ENCODE measurements around the gene TEKT5.

Gene TEKT5

DNA sequence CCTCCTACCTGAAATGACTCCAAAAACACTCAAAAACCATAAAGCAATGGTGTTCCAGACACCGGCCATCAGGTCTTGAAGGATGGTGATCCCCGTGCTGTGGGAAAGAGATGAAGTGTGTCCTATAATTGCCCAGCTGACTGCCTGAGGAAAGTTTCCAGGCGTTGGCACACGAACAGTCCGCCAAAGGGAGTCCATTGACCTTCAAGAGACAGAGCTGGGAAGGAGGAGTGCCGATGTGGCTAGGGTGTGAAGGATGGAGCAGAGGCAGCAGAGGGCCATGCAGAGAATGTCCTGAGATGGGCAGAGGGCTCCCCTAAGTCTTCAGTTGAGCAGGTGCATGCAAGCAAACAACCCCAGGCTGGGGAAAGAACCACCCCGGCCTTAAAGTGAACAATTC lies 37.1 kb upstream of the TEKT5 start:
- H4K20me1 ChIP-seq (ENCODE audit: insufficient read depth, low read length): no peaks in the 10 kb centered on the region
- no peak overlapping the region for H3K27ac ChIP-seq (ENCODE audit: low read length)
- peaks cover 25% of the 10 kb centered on the region for H3K4me1 ChIP-seq (ENCODE audit: low read length)
- H3K9ac ChIP-seq (ENCODE audit: low read length): no peak overlapping the region
- H3K27me3 ChIP-seq (ENCODE audit: low read depth, low read length): peaks cover 7% of the 10 kb centered on the region; the same call in 1 of the 2 replicates
- no peak overlapping the region for H2AFZ ChIP-seq (ENCODE audit: low read depth, low read length)
- TF ChIP-seq, protein P1, sequence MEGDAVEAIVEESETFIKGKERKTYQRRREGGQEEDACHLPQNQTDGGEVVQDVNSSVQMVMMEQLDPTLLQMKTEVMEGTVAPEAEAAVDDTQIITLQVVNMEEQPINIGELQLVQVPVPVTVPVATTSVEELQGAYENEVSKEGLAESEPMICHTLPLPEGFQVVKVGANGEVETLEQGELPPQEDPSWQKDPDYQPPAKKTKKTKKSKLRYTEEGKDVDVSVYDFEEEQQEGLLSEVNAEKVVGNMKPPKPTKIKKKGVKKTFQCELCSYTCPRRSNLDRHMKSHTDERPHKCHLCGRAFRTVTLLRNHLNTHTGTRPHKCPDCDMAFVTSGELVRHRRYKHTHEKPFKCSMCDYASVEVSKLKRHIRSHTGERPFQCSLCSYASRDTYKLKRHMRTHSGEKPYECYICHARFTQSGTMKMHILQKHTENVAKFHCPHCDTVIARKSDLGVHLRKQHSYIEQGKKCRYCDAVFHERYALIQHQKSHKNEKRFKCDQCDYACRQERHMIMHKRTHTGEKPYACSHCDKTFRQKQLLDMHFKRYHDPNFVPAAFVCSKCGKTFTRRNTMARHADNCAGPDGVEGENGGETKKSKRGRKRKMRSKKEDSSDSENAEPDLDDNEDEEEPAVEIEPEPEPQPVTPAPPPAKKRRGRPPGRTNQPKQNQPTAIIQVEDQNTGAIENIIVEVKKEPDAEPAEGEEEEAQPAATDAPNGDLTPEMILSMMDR (IDR thresholded peaks at IDR 0.05; ENCODE audit: low read depth, low read length): no peak
- no peak for TF ChIP-seq EZH2phosphoT487 (IDR thresholded peaks at IDR 0.05; ENCODE audit: low read depth)
- H3K9me3 ChIP-seq (ENCODE audit: insufficient read depth, low read length): no peaks in the 10 kb centered on the region
- H3K4me2 ChIP-seq (ENCODE audit: low read length): no peak overlapping the region
- H3K4me3 ChIP-seq (ENCODE audit: low read length): no peak overlapping the region
- H3K79me2 ChIP-seq (ENCODE audit: low read length): no peaks in the 10 kb centered on the region
- H3K36me3 ChIP-seq (replicated peaks; ENCODE audit: low read depth, low read length): no peaks in the 10 kb centered on the region

DNA sequence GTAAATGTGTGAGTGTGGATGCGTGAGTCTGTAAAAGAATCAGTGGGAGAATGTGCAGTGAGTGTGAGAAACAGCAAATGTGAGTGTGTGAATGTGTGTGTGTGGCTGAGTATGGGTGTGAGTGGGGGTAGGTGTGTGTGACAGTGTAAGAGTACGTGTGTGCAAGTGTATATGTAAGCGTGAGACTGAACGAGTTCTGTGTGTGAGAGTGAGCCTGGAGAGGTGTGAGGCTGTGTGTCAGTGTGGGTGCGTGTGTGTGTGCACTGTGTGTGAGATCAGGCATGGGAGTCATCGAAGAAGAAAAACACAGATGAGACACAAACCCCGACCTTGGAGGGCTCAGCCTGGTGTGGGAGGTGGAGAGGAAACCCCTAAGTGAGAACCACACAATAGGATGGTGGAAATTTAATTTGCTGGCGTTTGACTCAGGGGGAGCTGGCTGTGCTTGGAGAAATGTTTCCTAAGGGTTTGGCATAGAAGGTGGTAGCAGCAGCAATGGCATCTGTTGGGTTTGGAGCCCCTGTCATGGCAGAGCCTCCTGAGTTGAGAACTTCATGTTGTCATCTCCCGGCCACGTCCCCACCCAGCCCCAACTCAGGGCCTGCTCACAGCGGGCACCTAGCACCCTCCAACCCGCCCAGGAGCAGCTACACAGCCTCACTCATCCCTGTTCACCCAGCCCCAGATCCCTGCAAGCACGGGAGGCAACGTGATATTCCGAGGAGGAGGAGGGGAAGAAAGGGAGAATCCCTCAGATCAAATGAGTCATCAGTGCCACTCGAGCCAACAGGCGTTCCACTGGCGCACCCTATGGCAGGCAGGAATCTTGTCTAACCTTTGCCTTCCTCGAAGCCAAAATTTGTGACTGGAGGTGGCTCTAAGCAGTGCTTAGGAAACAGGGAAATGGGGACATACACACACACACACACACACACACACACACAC lies 34.6 kb upstream of the TEKT5 start:
- H2AFZ ChIP-seq (ENCODE audit: low read depth, low read length): no peak overlapping the region
- H3K36me3 ChIP-seq (replicated peaks; ENCODE audit: low read depth, low read length): no peaks in the 10 kb centered on the region
- peaks cover 25% of the 10 kb centered on the region for H3K4me1 ChIP-seq (ENCODE audit: low read length)
- TF ChIP-seq, protein P1 (IDR thresholded peaks at IDR 0.05; ENCODE audit: low read depth, low read length): no peak
- no peak for TF ChIP-seq EZH2phosphoT487 (IDR thresholded peaks at IDR 0.05; ENCODE audit: low read depth)
- H3K27ac ChIP-seq (ENCODE audit: low read length): no peak overlapping the region
- H4K20me1 ChIP-seq (ENCODE audit: insufficient read depth, low read length): no peaks in the 10 kb centered on the region
- H3K27me3 ChIP-seq (ENCODE audit: low read depth, low read length): peaks cover 12% of the 10 kb centered on the region
- H3K79me2 ChIP-seq (ENCODE audit: low read length): no peaks in the 10 kb centered on the region
- H3K9ac ChIP-seq (ENCODE audit: low read length): no peak overlapping the region
- H3K4me2 ChIP-seq (ENCODE audit: low read length): peak overlapping the region; percentile 60
- peak overlapping the region; percentile 61; the same call in 1 of the 2 replicates for H3K4me3 ChIP-seq (ENCODE audit: low read length)
- no peaks in the 10 kb centered on the region for H3K9me3 ChIP-seq (ENCODE audit: insufficient read depth, low read length)

DNA sequence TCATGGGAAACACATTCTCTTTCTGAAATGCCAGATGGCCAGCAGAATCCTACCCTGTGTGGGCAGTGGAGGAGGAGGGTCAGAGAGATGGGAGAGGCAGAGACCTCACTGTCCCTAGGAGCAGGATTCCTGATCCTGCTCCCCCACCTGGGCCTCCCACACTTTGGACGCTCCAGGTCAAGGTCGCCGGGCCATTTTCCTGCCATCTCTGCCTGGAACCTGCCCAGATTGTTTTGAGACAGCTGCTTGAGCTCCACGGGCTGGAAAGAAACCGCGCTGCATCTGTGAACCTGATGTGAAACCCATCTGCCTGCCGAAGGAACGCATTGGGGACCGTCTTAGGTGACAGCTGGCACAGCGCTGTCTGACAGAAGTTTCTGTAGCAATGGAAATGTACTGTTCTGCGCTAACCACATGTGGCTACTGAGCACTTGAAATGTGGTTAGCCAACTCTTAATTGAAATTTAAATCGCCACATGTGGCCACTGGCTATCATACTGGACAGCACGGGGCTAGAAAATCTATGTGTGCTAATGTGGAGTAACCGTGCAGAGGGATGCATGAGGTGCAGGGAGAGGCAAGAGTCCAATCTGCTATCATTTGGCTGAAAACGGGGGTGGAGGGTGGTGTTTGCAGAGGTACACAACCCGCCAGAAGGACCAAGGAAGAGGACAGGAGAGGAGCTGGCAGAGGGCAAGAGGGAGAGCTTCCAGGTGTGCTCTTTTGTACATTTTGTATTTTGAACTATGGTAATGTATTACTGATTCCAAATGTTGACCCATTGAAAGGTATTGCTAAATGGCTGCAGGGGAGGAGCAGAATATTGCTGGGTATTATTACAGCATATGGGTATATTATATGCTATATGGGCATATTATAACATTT lies 33.5 kb upstream of the TEKT5 start:
- no peak overlapping the region for H2AFZ ChIP-seq (ENCODE audit: low read depth, low read length)
- H4K20me1 ChIP-seq (ENCODE audit: insufficient read depth, low read length): no peaks in the 10 kb centered on the region
- H3K9me3 ChIP-seq (ENCODE audit: insufficient read depth, low read length): no peaks in the 10 kb centered on the region
- peak overlapping the region; percentile 60 for H3K4me2 ChIP-seq (ENCODE audit: low read length)
- H3K9ac ChIP-seq (ENCODE audit: low read length): peak overlapping the region; percentile 27; the same call in 1 of the 2 replicates
- no peak overlapping the region for H3K27ac ChIP-seq (ENCODE audit: low read length)
- H3K27me3 ChIP-seq (ENCODE audit: low read depth, low read length): peaks cover 12% of the 10 kb centered on the region
- peaks cover 25% of the 10 kb centered on the region for H3K4me1 ChIP-seq (ENCODE audit: low read length)
- H3K36me3 ChIP-seq (replicated peaks; ENCODE audit: low read depth, low read length): no peaks in the 10 kb centered on the region
- H3K79me2 ChIP-seq (ENCODE audit: low read length): no peaks in the 10 kb centered on the region
- peak overlapping the region; percentile 61 for H3K4me3 ChIP-seq (ENCODE audit: low read length)
- TF ChIP-seq, protein P1 (IDR thresholded peaks at IDR 0.05; ENCODE audit: low read depth, low read length): peak; percentile 33
- no peak for TF ChIP-seq EZH2phosphoT487 (IDR thresholded peaks at IDR 0.05; ENCODE audit: low read depth)

DNA sequence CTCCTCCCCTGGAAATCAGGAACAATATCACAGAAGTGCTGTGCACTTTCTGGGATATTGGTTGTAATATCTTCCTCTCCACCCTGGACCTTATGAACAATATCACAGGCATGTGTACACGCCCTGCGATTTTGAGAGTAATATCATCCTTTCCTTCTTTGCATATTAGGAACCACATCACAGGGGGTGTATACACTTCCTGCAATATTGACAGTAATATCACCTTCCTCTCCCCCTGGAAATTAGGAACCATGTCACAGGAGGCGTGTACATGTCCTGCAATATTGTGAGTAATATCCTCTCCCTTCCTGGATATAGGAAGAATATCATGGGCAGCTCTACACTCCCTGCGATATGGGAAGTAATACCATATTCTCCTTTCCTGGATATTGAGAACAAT lies 14.2 kb upstream of the TEKT5 start:
- Histone ChIP-seq H4K20me1 (ENCODE audit: insufficient read depth, low read length) (no peaks in the 10 kb centered on the region), H3K4me2 (ENCODE audit: low read length) (no peak overlapping the region)
- TF ChIP-seq EZH2phosphoT487 (IDR thresholded peaks at IDR 0.05; ENCODE audit: low read depth): no peak
- TF ChIP-seq, protein P1 (IDR thresholded peaks at IDR 0.05; ENCODE audit: low read depth, low read length): no peak

More for the DNA sequence above, 14.2 kb upstream of the TEKT5 start:
- Histone ChIP-seq H3K27ac (ENCODE audit: low read length) (no peak overlapping the region), H3K4me3 (ENCODE audit: low read length) (no peak overlapping the region), H3K9me3 (ENCODE audit: insufficient read depth, low read length) (no peaks in the 10 kb centered on the region), H3K9ac (ENCODE audit: low read length) (no peak overlapping the region), H3K4me1 (ENCODE audit: low read length) (no peaks in the 10 kb centered on the region), H3K79me2 (ENCODE audit: low read length) (no peaks in the 10 kb centered on the region), H3K27me3 (ENCODE audit: low read depth, low read length) (no peaks in the 10 kb centered on the region), H3K36me3 (replicated peaks; ENCODE audit: low read depth, low read length) (no peaks in the 10 kb centered on the region), H2AFZ (ENCODE audit: low read depth, low read length) (no peak overlapping the region)
